GM19463 (cell line): ENCODE measurements around the gene PSMD6.

Source experiments
- ATAC-seq: cut with Tn5 transposase; IDR thresholded peaks from one replicate; pipeline ENCODE4 v1.9.1; 2021; ENCODE audit warnings: mild to moderate bottlenecking, moderate library complexity; ENCODE audit not compliant: unreplicated experiment

PSMD6 gene

DNA sequence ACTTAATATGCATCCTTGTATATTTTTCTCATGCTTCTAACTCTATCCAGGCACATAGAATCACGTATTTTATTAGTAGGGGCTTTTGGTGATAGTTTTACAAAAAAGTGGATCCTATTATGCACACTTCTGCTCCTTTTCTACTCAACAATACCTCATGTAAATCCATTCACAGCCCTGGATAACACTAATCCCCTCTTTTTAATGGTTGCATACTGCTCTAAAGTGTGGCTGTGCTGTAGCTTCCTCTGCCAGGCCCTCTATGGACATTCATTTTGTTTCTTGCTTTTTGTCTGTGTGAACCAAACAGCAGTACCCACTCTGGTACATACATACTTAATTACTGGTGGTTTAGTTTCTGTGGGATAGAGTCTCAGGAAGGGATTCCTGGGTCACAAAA, 59.8 kb downstream of the PSMD6 start:
- ATAC-seq = no peak

DNA sequence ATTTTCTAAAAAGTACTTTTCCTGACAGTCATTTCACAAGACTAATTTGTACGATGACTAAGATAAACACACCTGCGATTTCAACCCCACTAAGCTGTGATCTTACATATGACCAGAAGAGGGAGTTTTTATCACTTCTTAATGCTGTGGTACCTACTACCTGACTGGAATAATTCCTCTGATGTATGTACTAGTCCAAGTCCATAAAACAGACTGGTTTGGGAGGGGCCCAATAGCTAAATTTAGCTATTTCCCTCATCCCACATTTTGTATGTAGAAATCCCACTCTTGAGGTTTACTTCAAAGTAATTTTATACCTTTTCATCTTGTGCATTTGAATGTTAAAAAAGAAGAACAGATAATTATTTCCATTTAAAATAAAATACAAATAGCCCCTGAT, 61.4 kb downstream of the PSMD6 start:
- peak; percentile 68 for ATAC-seq
